B cell (primary cell): ENCODE results near the gene DLX6. TPM values are rescaled to one million over a fixed set of nuclear protein-coding genes. Genes with fewer than 3 reads are reported as not detected.

ENCODE experiments used
- ATAC-seq: fragments of 200-7000 bp; cut with Tn5 transposase; one replicate; pipeline ENCODE4 v1.10.0; 2021; ENCODE audit warnings: low read depth, mild to moderate bottlenecking, moderate number of reproducible peaks, moderate library complexity
- CTCF ChIA-PET: fragments of 350-600 bp; sonication (Branson Sonifier 250); formaldehyde crosslinking; loops from one replicate; lab custom pipeline; 2021; ENCODE audit warnings: antibody characterized with exemption, inconsistent platforms; lab: Charles Lee
- POLR2A ChIA-PET: fragments of 350-600 bp; sonication (Branson Sonifier 250); formaldehyde crosslinking; loops from one replicate; lab custom pipeline; 2021; ENCODE audit warnings: antibody characterized with exemption; lab: Charles Lee
- DNase-seq: peaks from one replicate; pipeline ENCODE4 v3.0.0; 2013
- H2AFZ ChIP-seq: 2 replicates; pipeline ENCODE4 v1.6.1; 2012; ENCODE audit warnings: mild to moderate bottlenecking, low read depth, low read length; ENCODE audit not compliant: insufficient read depth, poor library complexity, severe bottlenecking
- H3K27ac ChIP-seq, 2 donors: 1 replicate in 1 of 2; 2 replicates in 1 of 2; pipeline ENCODE4 v1.5.1; 2012 to 2013; ENCODE audit warnings: low read length in 2 of 2, mild to moderate bottlenecking in 2 of 2, moderate library complexity in 1 of 2
- H3K27me3 ChIP-seq, 4 experiments: fragments of 200-600 bp in 1 of 4; sonication (generic) in 1 of 4; replicated peaks in 1 of 4; 1 replicate in 2 of 4; 2 replicates in 2 of 4; pipeline versions ENCODE4 v1.6.1 to v1.7.0; 2013 to 2016; ENCODE audit warnings: low read length in 3 of 4, mild to moderate bottlenecking in 2 of 4, mixed read lengths in 1 of 4, moderate library complexity in 1 of 4; ENCODE audit not compliant: insufficient read depth in 4 of 4, control insufficient read depth in 3 of 4; ENCODE audit errors: control extremely low read depth in 1 of 4
- H3K36me3 ChIP-seq, 2 experiments: replicated peaks in 1 of 2; 1 replicate in 1 of 2; 2 replicates in 1 of 2; pipeline versions ENCODE4 v1.6.1 to v1.7.1; 2013; ENCODE audit warnings: low read length in 1 of 2; ENCODE audit not compliant: insufficient read depth in 2 of 2, control insufficient read depth in 1 of 2; ENCODE audit errors: control extremely low read depth in 1 of 2, extremely low read depth in 1 of 2
- H3K4me1 ChIP-seq, 2 donors: fragments of 200-600 bp in 1 of 2; sonication (generic) in 1 of 2; 1 replicate in 1 of 2; 2 replicates in 1 of 2; pipeline versions ENCODE4 v1.5.1 to v1.6.1; 2013 to 2017; ENCODE audit warnings: low read length in 2 of 2; ENCODE audit not compliant: control insufficient read depth in 2 of 2, insufficient read depth in 2 of 2
- H3K4me2 ChIP-seq: replicated peaks from 2 replicates; pipeline ENCODE3; 2012; ENCODE audit warnings: mild to moderate bottlenecking, low read depth, low read length; ENCODE audit not compliant: poor library complexity, severe bottlenecking
- H3K4me3 ChIP-seq, 5 experiments: fragments of 200-600 bp in 1 of 5; sonication (generic) in 1 of 5; 1 replicate in 3 of 5; 2 replicates in 2 of 5; pipeline versions ENCODE4 v1.5.1 to v1.7.0; 2011 to 2016; ENCODE audit warnings: low read length in 4 of 5, mild to moderate bottlenecking in 4 of 5, low read depth in 2 of 5, control low read depth in 1 of 5, moderate library complexity in 1 of 5; ENCODE audit not compliant: insufficient read depth in 1 of 5; ENCODE audit errors: control extremely low read depth in 1 of 5, extremely low read depth in 1 of 5
- H3K79me2 ChIP-seq: fragments of 200-600 bp; sonication (generic); one replicate; pipeline ENCODE4 v1.6.0; 2016; ENCODE audit warnings: low read length; ENCODE audit not compliant: control insufficient read depth, insufficient read depth
- H3K9ac ChIP-seq: fragments of 200-600 bp; sonication (generic); 2 replicates; pipeline ENCODE4 v1.6.1; 2017; ENCODE audit warnings: mild to moderate bottlenecking, low read length, moderate library complexity
- H3K9me3 ChIP-seq, 3 donors: one replicate each; pipeline versions ENCODE4 v1.6.1 to v1.7.1; 2013; ENCODE audit warnings: low read length in 2 of 3; ENCODE audit not compliant: control insufficient read depth in 2 of 3, insufficient read depth in 1 of 3; ENCODE audit errors: control extremely low read depth in 1 of 3
- H4K20me1 ChIP-seq: 2 replicates; pipeline ENCODE4 v1.6.0; 2012; ENCODE audit warnings: mild to moderate bottlenecking, low read length; ENCODE audit not compliant: insufficient read depth, control insufficient read depth, poor library complexity, severe bottlenecking
- H3K27ac Mint-ChIP-seq: one replicate; pipeline ENCODE4 v1.8.0; 2021; ENCODE audit warnings: mixed read lengths
- H3K27me3 Mint-ChIP-seq: one replicate; pipeline ENCODE4 v1.8.0; 2021; ENCODE audit warnings: mixed read lengths
- H3K4me1 Mint-ChIP-seq: one replicate; pipeline ENCODE4 v1.8.0; 2021; ENCODE audit warnings: mixed read lengths
- H3K4me3 Mint-ChIP-seq: one replicate; pipeline ENCODE4 v1.8.0; 2021; ENCODE audit warnings: mixed read lengths
- H3K9me3 Mint-ChIP-seq: one replicate; pipeline ENCODE4 v1.8.0; 2022; ENCODE audit warnings: mixed read lengths; ENCODE audit not compliant: insufficient read depth
- EZH2 ChIP-seq: IDR thresholded peaks from 2 replicates; pipeline ENCODE4 v1.6.1; 2012; ENCODE audit warnings: borderline replicate concordance, low read depth, mild to moderate bottlenecking, moderate library complexity, low read length; ENCODE audit not compliant: insufficient read depth, poor library complexity, severe bottlenecking
- WGBS: methylation state at CpG from one replicate; pipeline ENCODE4 v1.1.5; 2013; ENCODE audit warnings: missing lambda C conversion rate; ENCODE audit not compliant: insufficient coverage; 5-methylcytosine and 5-hydroxymethylcytosine counted together
- intact Hi-C: fragments of 100-400 bp; cut with micrococcal nuclease; formaldehyde crosslinking; loops from one replicate; pipeline ENCODE4 v1.10.0; 2022
- polyA plus RNA-seq: library from polyadenylated mRNA; depleted of rRNA; stranded (reverse); fragments of >200 nt; gene quantifications from 2 replicates; pipeline ENCODE4 v1.2.3, GENCODE V29; 2012
- total RNA-seq, 2 donors: library from RNA; stranded (reverse); fragments of 120-200 nt in 1 of 2; gene quantifications; 1 replicate in 1 of 2; 2 replicates in 1 of 2; pipeline versions ENCODE4 v1.2.3 to v1.2.4, GENCODE V29; 2013 to 2022
- TF ChIP-seq, protein P1 (sequence below): fragments of 200-600 bp; IDR thresholded peaks from one replicate; pipeline ENCODE4 v1.8.0; 2022; ENCODE audit warnings: antibody characterized with exemption, mild to moderate bottlenecking

Gene DLX6
- total and polyA plus RNA-seq, 2 donors (not counting 1 experiment from before 2014, with no cell fraction given) = not detected

DNA sequence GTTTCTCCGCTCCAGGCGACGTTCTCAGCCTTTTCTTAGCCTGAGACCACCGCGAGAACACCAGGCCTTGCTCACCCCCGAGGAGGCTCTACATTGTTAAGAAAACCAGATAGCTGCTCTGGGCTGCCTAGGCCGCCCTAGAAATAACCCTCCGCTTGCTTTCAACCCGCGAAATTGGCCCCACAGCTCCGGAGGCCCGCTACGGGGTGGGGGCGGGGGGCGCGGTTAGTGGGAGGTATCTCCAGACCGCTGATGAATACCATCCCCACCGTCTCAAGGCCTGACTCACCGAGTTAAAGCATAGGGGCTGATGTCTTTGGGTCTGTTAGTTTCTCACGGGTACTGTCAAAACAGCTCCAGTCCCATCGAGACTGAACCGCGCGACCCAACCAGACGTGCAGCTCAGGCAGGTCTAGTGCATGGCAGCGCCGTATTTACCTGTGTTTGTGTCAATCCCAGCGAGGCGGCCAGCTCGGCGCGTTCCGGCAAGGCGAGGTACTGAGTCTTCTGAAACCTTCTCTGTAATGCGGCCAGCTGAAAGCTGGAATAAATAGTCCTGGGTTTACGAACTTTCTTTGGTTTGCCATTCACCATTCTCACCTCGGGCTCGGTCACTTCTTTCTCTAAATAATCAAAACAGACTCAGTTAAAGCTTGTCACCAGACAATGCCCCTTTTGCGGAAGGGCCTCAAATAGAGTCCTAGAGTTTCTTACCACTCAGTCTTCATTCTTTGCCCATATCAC lies 16.6 kb downstream of the DLX6 start:
- ATAC-seq (no peak), DNase-seq (no peak)
- H3K27me3 ChIP-seq = peaks cover 0 to 93% (median 65%) of the 10 kb centered on the region in 4 experiments
- H3K27ac ChIP-seq = no peak overlapping the region
- ChIA-PET CTCF (no interaction called here), POLR2A (no interaction called here)
- no peak overlapping the region for H3K4me2 ChIP-seq
- Mint-ChIP-seq H3K4me1 (peaks cover 19% of the 10 kb centered on the region), H3K27me3 (peaks cover 88% of the 10 kb centered on the region), H3K4me3 (no peak overlapping the region), H3K9me3 (no peaks in the 10 kb centered on the region), H3K27ac (no peak overlapping the region)
- H3K4me1 ChIP-seq = peaks cover 7 to 21% of the 10 kb centered on the region in 2 donors
- H3K4me3 ChIP-seq = no peak overlapping the region
- H3K79me2 ChIP-seq = no peaks in the 10 kb centered on the region
- H3K9ac ChIP-seq = no peak overlapping the region
- TF ChIP-seq, protein P1, sequence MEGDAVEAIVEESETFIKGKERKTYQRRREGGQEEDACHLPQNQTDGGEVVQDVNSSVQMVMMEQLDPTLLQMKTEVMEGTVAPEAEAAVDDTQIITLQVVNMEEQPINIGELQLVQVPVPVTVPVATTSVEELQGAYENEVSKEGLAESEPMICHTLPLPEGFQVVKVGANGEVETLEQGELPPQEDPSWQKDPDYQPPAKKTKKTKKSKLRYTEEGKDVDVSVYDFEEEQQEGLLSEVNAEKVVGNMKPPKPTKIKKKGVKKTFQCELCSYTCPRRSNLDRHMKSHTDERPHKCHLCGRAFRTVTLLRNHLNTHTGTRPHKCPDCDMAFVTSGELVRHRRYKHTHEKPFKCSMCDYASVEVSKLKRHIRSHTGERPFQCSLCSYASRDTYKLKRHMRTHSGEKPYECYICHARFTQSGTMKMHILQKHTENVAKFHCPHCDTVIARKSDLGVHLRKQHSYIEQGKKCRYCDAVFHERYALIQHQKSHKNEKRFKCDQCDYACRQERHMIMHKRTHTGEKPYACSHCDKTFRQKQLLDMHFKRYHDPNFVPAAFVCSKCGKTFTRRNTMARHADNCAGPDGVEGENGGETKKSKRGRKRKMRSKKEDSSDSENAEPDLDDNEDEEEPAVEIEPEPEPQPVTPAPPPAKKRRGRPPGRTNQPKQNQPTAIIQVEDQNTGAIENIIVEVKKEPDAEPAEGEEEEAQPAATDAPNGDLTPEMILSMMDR = no peak
- no peak for TF ChIP-seq EZH2
- H2AFZ ChIP-seq = no peak overlapping the region
- no peaks in the 10 kb centered on the region for H4K20me1 ChIP-seq
- WGBS = 15% methylated on average over 27 of the region's 39 CpGs
- intact Hi-C loops = no loop called here
- no peaks in the 10 kb centered on the region for H3K36me3 ChIP-seq
- peaks cover 0 to 41% (median 0%) of the 10 kb centered on the region in 3 donors for H3K9me3 ChIP-seq

DNA sequence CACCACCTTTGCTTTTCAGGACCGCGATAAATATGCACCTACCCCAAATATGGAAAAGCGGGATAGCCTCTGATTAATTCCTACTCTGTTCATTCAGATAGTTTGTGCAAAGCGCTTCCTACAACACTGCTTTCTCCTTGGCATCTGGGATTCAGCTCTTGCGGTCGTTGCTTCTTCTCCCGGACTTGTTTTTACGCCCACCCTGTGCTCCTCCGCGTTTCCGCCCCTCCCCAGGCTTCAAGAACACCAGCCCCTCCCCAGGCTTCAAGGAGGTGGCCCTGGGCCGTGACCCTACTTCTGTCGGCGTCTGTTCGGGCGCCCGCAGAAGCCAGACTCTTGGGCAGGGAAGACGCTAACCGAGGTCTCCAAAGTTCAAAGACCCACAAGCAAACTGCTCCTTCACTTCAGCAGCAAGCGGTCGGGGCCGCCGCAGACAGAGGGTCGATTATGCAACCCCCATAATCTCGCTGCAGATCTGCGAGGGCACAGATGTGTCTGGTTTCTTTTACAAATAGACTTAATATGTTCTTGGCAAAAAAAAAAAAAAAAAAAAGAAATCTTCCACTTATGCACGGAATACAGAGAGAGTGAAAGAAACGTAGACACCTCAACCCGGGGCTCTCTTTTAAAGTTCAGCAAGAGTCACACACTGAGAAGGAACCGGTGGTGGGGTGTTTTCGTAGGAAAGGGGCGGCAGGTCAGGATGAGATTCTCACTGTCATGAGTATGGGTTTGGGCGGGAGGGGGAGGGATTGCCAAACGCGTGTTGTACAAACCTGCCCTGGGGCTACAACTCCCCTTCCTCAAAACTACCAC lies 17.3 kb downstream of the DLX6 start:
- Mint-ChIP-seq H3K27ac (no peak overlapping the region), H3K9me3 (no peaks in the 10 kb centered on the region), H3K27me3 (peaks cover 88% of the 10 kb centered on the region), H3K4me1 (peaks cover 27% of the 10 kb centered on the region), H3K4me3 (no peak overlapping the region)
- 6% methylated on average over 19 of the region's 35 CpGs for WGBS
- no peaks in the 10 kb centered on the region for H3K36me3 ChIP-seq
- H3K9ac ChIP-seq = no peak overlapping the region
- H3K79me2 ChIP-seq = no peaks in the 10 kb centered on the region
- ChIA-PET CTCF (no interaction called here), POLR2A (no interaction called here)
- ATAC-seq = no peak
- H3K4me3 ChIP-seq = no peak overlapping the region
- no peak overlapping the region for H3K27ac ChIP-seq
- DNase-seq = no peak
- peaks cover 0 to 90% (median 64%) of the 10 kb centered on the region in 4 experiments for H3K27me3 ChIP-seq
- H2AFZ ChIP-seq = no peak overlapping the region
- no peak overlapping the region for H3K4me2 ChIP-seq
- H4K20me1 ChIP-seq = no peaks in the 10 kb centered on the region
- intact Hi-C loops = no loop called here
- no peak for TF ChIP-seq EZH2
- TF ChIP-seq, protein P1 = no peak
- H3K9me3 ChIP-seq = peaks cover 0 to 39% (median 0%) of the 10 kb centered on the region in 3 donors
- peaks cover 15 to 29% of the 10 kb centered on the region in 2 donors for H3K4me1 ChIP-seq
